Tibial artery (tissue), 4 donors: ENCODE results near the gene MAP3K2.

ENCODE experiments used
- DNase-seq, 2 donors: peaks; one replicate each; pipeline ENCODE4 v3.0.0-alpha.2; 2019
- H3K27ac ChIP-seq, 2 donors: fragments of 200-600 bp; sonication (generic) in 1 of 2; 1 replicate in 1 of 2; 2 replicates in 1 of 2; pipeline ENCODE4 v1.5.1; 2018 to 2019; ENCODE audit warnings: mild to moderate bottlenecking in 1 of 2
- H3K27me3 ChIP-seq, 2 donors: fragments of 200-600 bp; sonication (generic) in 1 of 2; one replicate each; pipeline versions ENCODE4 v1.5.1 to v1.6.0; 2016 to 2019
- H3K36me3 ChIP-seq, 3 donors: fragments of 200-600 bp; sonication (generic) in 2 of 3; one replicate each; pipeline ENCODE4 v1.5.1; 2016 to 2019; ENCODE audit warnings: mild to moderate bottlenecking in 2 of 3
- H3K4me1 ChIP-seq, 4 donors: fragments of 200-600 bp; sonication (generic) in 2 of 4; 1 replicate in 3 of 4; 2 replicates in 1 of 4; pipeline ENCODE4 v1.5.1; 2016 to 2019
- H3K4me3 ChIP-seq, 2 donors: fragments of 200-600 bp; sonication (generic) in 1 of 2; 1 replicate in 1 of 2; 2 replicates in 1 of 2; pipeline ENCODE4 v1.5.1; 2018 to 2019; ENCODE audit warnings: mild to moderate bottlenecking in 2 of 2
- H3K9me3 ChIP-seq, 3 donors: fragments of 200-600 bp; sonication (generic) in 1 of 3; one replicate each; pipeline ENCODE4 v1.5.1; 2016 to 2019
- CTCF ChIP-seq, 2 experiments: fragments of 200-600 bp in 1 of 2; fragments of 450-650 bp in 1 of 2; IDR thresholded peaks; one replicate each; pipeline ENCODE4 v1.5.1; 2017 to 2019; ENCODE audit warnings: antibody characterized with exemption in 2 of 2, mild to moderate bottlenecking in 1 of 2, moderate library complexity in 1 of 2
- intact Hi-C: fragments of 100-400 bp; cut with DNase I; formaldehyde crosslinking; loops from one replicate; pipeline ENCODE4 v1.15.0; 2023; ENCODE audit warnings: low total_unique reads

Gene MAP3K2

GRCh38 chr2:127381762-127382161, 6.0 kb downstream of the MAP3K2 start:
- TF ChIP-seq CTCF (IDR thresholded peaks at IDR 0.05) = no peak
- DNase-seq = no peak
- no peaks in the 10 kb centered on the region for H3K36me3 ChIP-seq
- H3K4me3 ChIP-seq = no peak overlapping the region
- H3K27me3 ChIP-seq = no peaks in the 10 kb centered on the region
- H3K27ac ChIP-seq = no peak overlapping the region
- intact Hi-C loops = loop anchor here (10.0 kb wide), 1 partner anchor 293 kb away; the partner anchor contains the start of gene LIMS2
- no peaks in the 10 kb centered on the region for H3K9me3 ChIP-seq
- H3K4me1 ChIP-seq = peaks cover 0 to 70% (median 9%) of the 10 kb centered on the region in 4 donors

- Histone ChIP-seq H3K27ac (no peak overlapping the region), H3K27me3 (no peaks in the 10 kb centered on the region), H3K4me1 (peaks cover 0 to 52% (median 9%) of the 10 kb centered on the region in 4 donors), H3K4me3 (no peak overlapping the region), H3K9me3 (no peaks in the 10 kb centered on the region), H3K36me3 (no peaks in the 10 kb centered on the region)
- no peak for DNase-seq
- TF ChIP-seq CTCF (IDR thresholded peaks at IDR 0.05) = no peak
- intact Hi-C loops = loop anchor here (10.0 kb wide), 1 partner anchor 295 kb away; the partner anchor contains the start of gene LIMS2
Measured at GRCh38 chr2:127379712-127380355, 7.9 kb downstream of the MAP3K2 start.

GRCh38 chr2:127378720-127379119, 9.1 kb downstream of the MAP3K2 start:
- peaks cover 0 to 2% (median 0%) of the 10 kb centered on the region in 3 donors for H3K9me3 ChIP-seq
- no peak for TF ChIP-seq CTCF (IDR thresholded peaks at IDR 0.05)
- H3K27ac ChIP-seq = no peak overlapping the region
- H3K36me3 ChIP-seq = no peaks in the 10 kb centered on the region
- no peak overlapping the region for H3K4me3 ChIP-seq
- DNase-seq = no peak
- H3K4me1 ChIP-seq = peaks cover 0 to 41% (median 5%) of the 10 kb centered on the region in 4 donors
- no peaks in the 10 kb centered on the region for H3K27me3 ChIP-seq
- intact Hi-C loops = no loop called here

- DNase-seq = no peak
- TF ChIP-seq CTCF (IDR thresholded peaks at IDR 0.05) = no peak
- Histone ChIP-seq H3K4me1 (peaks cover 0 to 27% (median 0%) of the 10 kb centered on the region in 4 donors), H3K9me3 (peaks cover 0 to 9% (median 0%) of the 10 kb centered on the region in 3 donors), H3K36me3 (no peaks in the 10 kb centered on the region), H3K27me3 (no peaks in the 10 kb centered on the region), H3K27ac (no peak overlapping the region), H3K4me3 (no peak overlapping the region)
- intact Hi-C loops = no loop called here
Measured at GRCh38 chr2:127377262-127377661, 10.5 kb downstream of the MAP3K2 start.

- H3K4me3 ChIP-seq = no peak overlapping the region
- no peak for DNase-seq
- intact Hi-C loops = no loop called here
Measured at GRCh38 chr2:127376257-127376656, 11.5 kb downstream of the MAP3K2 start.

More at GRCh38 chr2:127376257-127376656, 11.5 kb downstream of the MAP3K2 start:
- Histone ChIP-seq H3K36me3 (no peaks in the 10 kb centered on the region), H3K27me3 (no peaks in the 10 kb centered on the region), H3K27ac (no peak overlapping the region), H3K4me1 (peaks cover 0 to 25% (median 6%) of the 10 kb centered on the region in 4 donors), H3K9me3 (peaks cover 0 to 9% (median 0%) of the 10 kb centered on the region in 3 donors)
- TF ChIP-seq CTCF (IDR thresholded peaks at IDR 0.05) = no peak
